Measurements from ENCODE around the gene PCNX4.

DNA sequence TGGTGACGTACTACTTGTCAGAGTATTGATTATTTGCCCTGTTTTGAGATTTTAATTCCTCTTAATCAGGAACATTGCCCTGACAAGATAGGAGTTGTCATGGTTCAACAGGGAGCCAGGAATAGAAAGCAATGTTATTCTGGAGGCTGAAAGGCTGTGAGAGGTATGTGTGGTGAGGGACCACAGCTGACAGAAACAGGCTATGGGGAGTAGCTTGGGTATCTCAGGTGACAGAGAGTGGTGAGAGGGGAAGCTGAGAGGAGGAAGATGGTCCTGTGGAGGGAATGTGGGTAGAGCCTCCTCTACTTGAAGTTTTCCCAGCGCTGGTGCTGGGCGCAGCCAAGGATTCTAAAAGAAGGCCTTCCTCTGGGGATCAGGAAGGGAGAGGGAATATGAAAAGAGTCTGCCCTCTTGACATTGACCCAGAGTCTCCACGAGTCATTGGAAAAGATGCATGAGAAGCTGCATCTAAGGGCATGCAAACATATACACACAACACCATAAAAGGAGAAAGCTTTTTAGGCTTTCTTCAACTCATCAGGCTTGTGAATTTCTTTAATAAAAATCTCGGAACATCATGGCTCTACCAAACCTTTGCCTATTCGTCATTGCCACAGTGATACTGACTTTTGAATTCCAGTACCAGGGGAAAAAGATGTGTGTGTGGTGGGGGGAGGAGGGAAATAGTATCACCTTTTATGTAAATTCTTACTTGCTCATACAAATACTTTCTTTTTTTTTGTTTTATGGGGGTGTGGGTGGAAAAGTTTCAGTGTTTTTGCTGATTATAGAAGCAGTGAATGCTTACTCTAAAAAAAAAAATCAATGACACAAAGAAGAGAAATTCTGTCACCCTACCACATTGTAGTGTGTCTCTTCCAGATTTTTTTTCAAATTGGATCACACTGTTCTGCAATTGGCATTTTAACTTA, 113.4 kb downstream of the PCNX4 start:
- TF ChIP-seq, protein P1, sequence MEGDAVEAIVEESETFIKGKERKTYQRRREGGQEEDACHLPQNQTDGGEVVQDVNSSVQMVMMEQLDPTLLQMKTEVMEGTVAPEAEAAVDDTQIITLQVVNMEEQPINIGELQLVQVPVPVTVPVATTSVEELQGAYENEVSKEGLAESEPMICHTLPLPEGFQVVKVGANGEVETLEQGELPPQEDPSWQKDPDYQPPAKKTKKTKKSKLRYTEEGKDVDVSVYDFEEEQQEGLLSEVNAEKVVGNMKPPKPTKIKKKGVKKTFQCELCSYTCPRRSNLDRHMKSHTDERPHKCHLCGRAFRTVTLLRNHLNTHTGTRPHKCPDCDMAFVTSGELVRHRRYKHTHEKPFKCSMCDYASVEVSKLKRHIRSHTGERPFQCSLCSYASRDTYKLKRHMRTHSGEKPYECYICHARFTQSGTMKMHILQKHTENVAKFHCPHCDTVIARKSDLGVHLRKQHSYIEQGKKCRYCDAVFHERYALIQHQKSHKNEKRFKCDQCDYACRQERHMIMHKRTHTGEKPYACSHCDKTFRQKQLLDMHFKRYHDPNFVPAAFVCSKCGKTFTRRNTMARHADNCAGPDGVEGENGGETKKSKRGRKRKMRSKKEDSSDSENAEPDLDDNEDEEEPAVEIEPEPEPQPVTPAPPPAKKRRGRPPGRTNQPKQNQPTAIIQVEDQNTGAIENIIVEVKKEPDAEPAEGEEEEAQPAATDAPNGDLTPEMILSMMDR (conservative IDR thresholded peaks at IDR 0.05) = no peak
- TF ChIP-seq ZFX (IDR thresholded peaks at IDR 0.05) = no peak

Measured in C4-2B (cell line).